GM21825 (cell line): ENCODE results near the gene KCNH8.

ENCODE experiments used
- ATAC-seq: cut with Tn5 transposase; IDR thresholded peaks from one replicate; pipeline ENCODE4 v1.9.1; 2021; ENCODE audit warnings: mild to moderate bottlenecking, moderate library complexity; ENCODE audit not compliant: unreplicated experiment

Gene KCNH8

GRCh38 chr3:19348941-19349564 is 200.7 kb downstream of the KCNH8 start:
- peak; percentile 86 for ATAC-seq

GRCh38 chr3:19357947-19358346 is 209.6 kb downstream of the KCNH8 start:
- no peak for ATAC-seq

- ATAC-seq: no peak
Observed at GRCh38 chr3:19363071-19363470, 214.8 kb downstream of the KCNH8 start.

GRCh38 chr3:19364148-19364547 is 215.8 kb downstream of the KCNH8 start:
- ATAC-seq: no peak

GRCh38 chr3:19365471-19365870 is 217.2 kb downstream of the KCNH8 start:
- ATAC-seq: no peak

GRCh38 chr3:19384868-19385267 is 236.6 kb downstream of the KCNH8 start:
- no peak for ATAC-seq

GRCh38 chr3:19392150-19392549 is 243.8 kb downstream of the KCNH8 start:
- no peak for ATAC-seq

GRCh38 chr3:19394946-19395345 is 246.6 kb downstream of the KCNH8 start:
- ATAC-seq: no peak

GRCh38 chr3:19396726-19397125 is 248.4 kb downstream of the KCNH8 start:
- ATAC-seq: no peak

- ATAC-seq: no peak
Observed at GRCh38 chr3:19399356-19399755, 251.0 kb downstream of the KCNH8 start.

- ATAC-seq: no peak
Observed at GRCh38 chr3:19399836-19400235, 251.5 kb downstream of the KCNH8 start.

GRCh38 chr3:19420159-19420558 is 271.8 kb downstream of the KCNH8 start:
- no peak for ATAC-seq

GRCh38 chr3:19425825-19426224 is 277.5 kb downstream of the KCNH8 start:
- ATAC-seq: no peak

- ATAC-seq: no peak
Observed at GRCh38 chr3:19427422-19428149, 279.3 kb downstream of the KCNH8 start.

- ATAC-seq: no peak
Observed at GRCh38 chr3:19428729-19429128, 280.4 kb downstream of the KCNH8 start.

GRCh38 chr3:19432669-19433068 is 284.4 kb downstream of the KCNH8 start:
- no peak for ATAC-seq

- ATAC-seq: no peak
Observed at GRCh38 chr3:19436746-19437145, 288.4 kb downstream of the KCNH8 start.

GRCh38 chr3:19439944-19440343 is 291.6 kb downstream of the KCNH8 start:
- no peak for ATAC-seq

- ATAC-seq: no peak
Observed at GRCh38 chr3:19446138-19446537, 297.8 kb downstream of the KCNH8 start.

- no peak for ATAC-seq
Observed at GRCh38 chr3:19446687-19447086, 298.4 kb downstream of the KCNH8 start.

- ATAC-seq: no peak
Observed at GRCh38 chr3:19455546-19455945, 307.2 kb downstream of the KCNH8 start.

GRCh38 chr3:19456738-19457137 is 308.4 kb downstream of the KCNH8 start:
- no peak for ATAC-seq

- ATAC-seq: no peak
Observed at GRCh38 chr3:19457449-19457848, 309.1 kb downstream of the KCNH8 start.
